ENCODE data around the gene ZKSCAN8.

The ZKSCAN8 gene

DNA sequence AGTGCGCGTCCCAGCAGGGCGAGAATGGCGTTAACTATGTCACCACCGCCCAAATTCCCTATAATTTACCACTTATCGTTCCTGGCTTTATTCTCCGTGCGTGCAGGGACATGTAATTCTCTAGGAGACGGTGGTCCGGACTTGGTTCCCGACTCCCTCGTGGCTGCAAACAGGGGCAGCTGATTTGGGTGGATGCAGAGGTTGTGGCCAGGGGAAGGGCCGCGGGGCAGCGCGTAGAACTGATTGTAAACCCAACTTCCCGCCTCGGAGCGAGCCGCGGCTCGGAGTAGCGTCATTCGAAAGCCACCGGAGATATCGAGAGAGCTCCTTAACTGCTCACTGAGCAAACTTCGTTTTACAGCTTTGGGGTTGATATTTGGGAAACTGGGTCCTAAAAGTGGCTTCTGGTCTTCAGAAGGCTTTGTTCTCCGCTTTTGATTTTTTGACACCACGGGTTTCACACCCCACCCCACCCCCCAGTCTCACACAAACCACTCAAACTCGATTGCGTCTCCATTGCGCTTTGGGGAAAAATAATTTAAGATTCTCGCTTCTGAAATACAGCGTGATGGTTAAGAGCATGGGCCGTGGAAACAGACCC is 65.9 kb downstream of the ZKSCAN8 start:
- DNase-seq: no peak

GRCh38 chr6:28208111-28208659 is 66.5 kb downstream of the ZKSCAN8 start:
- no peak for DNase-seq
